ENCODE data around the gene RPL7A. TPM values are rescaled to one million over a fixed set of nuclear protein-coding genes. Genes with fewer than 3 reads are reported as not detected.

Gene RPL7A
- total and polyA plus RNA-seq, 2 of the 13 experiments (the other 11 are each of a cell fraction or from before 2014, with no cell fraction given) = 2,401 to 2,938 TPM

DNA sequence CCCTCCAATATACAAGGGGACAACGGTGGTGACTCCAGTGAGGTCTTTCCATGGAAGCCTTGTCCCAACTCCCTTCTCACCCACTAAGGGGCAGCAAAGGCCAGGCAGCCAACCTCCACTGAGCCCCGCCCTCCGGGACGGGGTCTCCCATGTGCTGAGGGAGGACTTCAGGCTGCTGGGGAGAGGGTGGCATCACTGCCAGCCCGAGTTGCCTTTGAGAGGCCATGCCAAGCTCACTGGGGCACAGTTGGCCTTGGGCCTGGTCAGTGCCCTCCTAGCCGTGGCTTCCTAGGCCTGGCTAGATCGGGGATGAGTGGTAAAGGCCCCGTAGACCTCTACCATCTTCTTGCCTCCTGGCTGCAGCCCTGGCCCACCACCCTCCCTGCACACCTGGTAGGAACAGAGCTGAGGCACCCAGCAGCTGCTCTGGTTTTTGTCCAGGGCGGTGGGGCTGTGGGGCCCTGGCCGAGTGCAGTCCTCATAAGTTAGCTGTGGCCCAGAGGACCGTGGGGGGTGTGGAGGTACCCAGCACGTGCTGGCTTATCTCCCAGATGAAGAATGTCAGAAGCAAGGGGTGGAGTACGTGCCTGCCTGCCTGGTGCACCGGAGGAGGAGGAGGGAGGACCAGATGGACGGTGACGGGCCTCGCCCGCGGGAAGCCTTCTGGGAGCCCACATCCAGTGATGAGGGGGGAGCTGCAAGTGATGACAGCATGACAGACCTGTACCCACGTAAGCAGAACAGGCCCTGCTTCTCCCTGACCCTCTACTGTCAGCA lies 11.6 kb downstream of the RPL7A start:
- H3K4me1 ChIP-seq (ENCODE audit: insufficient read depth, low read length) = peaks cover 60% of the 10 kb centered on the region
- H3K9ac ChIP-seq (ENCODE audit: insufficient read depth, low read depth, low read length) = no peak overlapping the region
- peaks cover 34% of the 10 kb centered on the region; the same call in 1 of the 2 replicates for H4K20me1 ChIP-seq (ENCODE audit: insufficient read depth, low read length)
- H2AFZ ChIP-seq (ENCODE audit: low read length) = no peak overlapping the region
- no peak overlapping the region for H3K4me2 ChIP-seq (ENCODE audit: low read depth, low read length)
- peak overlapping the region; percentile 50 for H3K27ac ChIP-seq (ENCODE audit: extremely low read length, insufficient read depth, low read length)
- CTCF ChIA-PET (ENCODE audit: low intra/inter-chr PET ratio, low total read pairs) = interaction anchor here (1.1 to 1.9 kb wide), 4 partner anchors 44 to 126 kb away, joined by 3 to 6 read pairs (median 4); partner anchors contain the start of gene ADAMTS13
- peaks cover 15% of the 10 kb centered on the region for H3K79me2 ChIP-seq (ENCODE audit: insufficient read depth, low read length)
- BruUV-seq (replicated peaks) = no TSS peak
- 95% methylated on average over 11 of the region's 20 CpGs for WGBS (ENCODE audit: low lambda C conversion rate)
- no peaks in the 10 kb centered on the region for H3K9me3 ChIP-seq (ENCODE audit: low read length)
- H3K36me3 ChIP-seq (replicated peaks in 1 of 2; ENCODE audit: control insufficient read depth in 1 of 2, insufficient read depth in 2 of 2, low read length in 2 of 2) = peaks cover 15 to 57% of the 10 kb centered on the region in 2 experiments; a peak in 4 of 5 replicates
- FAIRE-seq (no peak), DNase-seq (ENCODE audit: low spot score) (peak; percentile 49), ATAC-seq (peak; percentile 40)
- in situ Hi-C loops (cut with HindIII; ENCODE audit: extremely low pct_ligation_motif_present, low pct_unique_long_range_greater_than_20kb) = loop anchor here (5.0 kb wide), 2 partner anchors 48 to 128 kb away; no protein-coding TSS in a partner anchor
- POLR2A ChIA-PET = interaction anchor here (0.9 to 2.2 kb wide), 5 partner anchors 11 to 13 kb away, joined by 3 to 6 read pairs (median 4); partner anchors contain the start of genes MED22 and RPL7A
- H3K4me3 ChIP-seq (replicated peaks in 1 of 3; ENCODE audit: insufficient read depth in 1 of 3, low read depth in 2 of 3, low read length in 3 of 3) = no peak overlapping the region
- intact Hi-C loops (cut with micrococcal nuclease; ENCODE audit: unreplicated experiment) = loop anchor here (1.0 to 5.0 kb wide), 3 partner anchors 38 to 128 kb away; no protein-coding TSS in a partner anchor
- H3K27me3 ChIP-seq (ENCODE audit: control insufficient read depth in 1 of 2, insufficient read depth in 2 of 2, low read length in 2 of 2) = no peaks in the 10 kb centered on the region; a peak in 1 of 5 replicates
- TF ChIP-seq HMG20A (CRISPR knock-in tag; IDR thresholded peaks at IDR 0.05; ENCODE audit: borderline replicate concordance) (no peak), ZFP90 (CRISPR knock-in tag; IDR thresholded peaks at IDR 0.05; ENCODE audit: borderline replicate concordance) (no peak), BORCS8-MEF2B (CRISPR knock-in tag; IDR thresholded peaks at IDR 0.05) (no peak), AGO1 (IDR thresholded peaks at IDR 0.05; ENCODE audit: low read depth, low read length, poor library complexity, severe bottlenecking) (peak; percentile 76), ZNF337 (CRISPR knock-in tag; IDR thresholded peaks at IDR 0.05; ENCODE audit: borderline replicate concordance, low read depth) (no peak), ZBTB38 (CRISPR knock-in tag; IDR thresholded peaks at IDR 0.05) (no peak), NPAS2 (CRISPR knock-in tag; IDR thresholded peaks at IDR 0.05; ENCODE audit: borderline replicate concordance) (no peak), ZFP41 (CRISPR knock-in tag; IDR thresholded peaks at IDR 0.05; ENCODE audit: borderline replicate concordance) (no peak), HDAC2 (CRISPR knock-in tag; IDR thresholded peaks at IDR 0.05) (no peak), ZNF678 (CRISPR knock-in tag; IDR thresholded peaks at IDR 0.05) (no peak), ZMYM2 (CRISPR knock-in tag; IDR thresholded peaks at IDR 0.05) (no peak), MED13 (CRISPR knock-in tag; IDR thresholded peaks at IDR 0.05) (no peak), KDM1A (CRISPR knock-in tag; IDR thresholded peaks at IDR 0.05) (no peak)
- TF ChIP-seq, protein P1, sequence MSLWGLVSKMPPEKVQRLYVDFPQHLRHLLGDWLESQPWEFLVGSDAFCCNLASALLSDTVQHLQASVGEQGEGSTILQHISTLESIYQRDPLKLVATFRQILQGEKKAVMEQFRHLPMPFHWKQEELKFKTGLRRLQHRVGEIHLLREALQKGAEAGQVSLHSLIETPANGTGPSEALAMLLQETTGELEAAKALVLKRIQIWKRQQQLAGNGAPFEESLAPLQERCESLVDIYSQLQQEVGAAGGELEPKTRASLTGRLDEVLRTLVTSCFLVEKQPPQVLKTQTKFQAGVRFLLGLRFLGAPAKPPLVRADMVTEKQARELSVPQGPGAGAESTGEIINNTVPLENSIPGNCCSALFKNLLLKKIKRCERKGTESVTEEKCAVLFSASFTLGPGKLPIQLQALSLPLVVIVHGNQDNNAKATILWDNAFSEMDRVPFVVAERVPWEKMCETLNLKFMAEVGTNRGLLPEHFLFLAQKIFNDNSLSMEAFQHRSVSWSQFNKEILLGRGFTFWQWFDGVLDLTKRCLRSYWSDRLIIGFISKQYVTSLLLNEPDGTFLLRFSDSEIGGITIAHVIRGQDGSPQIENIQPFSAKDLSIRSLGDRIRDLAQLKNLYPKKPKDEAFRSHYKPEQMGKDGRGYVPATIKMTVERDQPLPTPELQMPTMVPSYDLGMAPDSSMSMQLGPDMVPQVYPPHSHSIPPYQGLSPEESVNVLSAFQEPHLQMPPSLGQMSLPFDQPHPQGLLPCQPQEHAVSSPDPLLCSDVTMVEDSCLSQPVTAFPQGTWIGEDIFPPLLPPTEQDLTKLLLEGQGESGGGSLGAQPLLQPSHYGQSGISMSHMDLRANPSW (CRISPR knock-in tag; IDR thresholded peaks at IDR 0.05; ENCODE audit: borderline replicate concordance) = no peak
- TF ChIP-seq, protein P2, sequence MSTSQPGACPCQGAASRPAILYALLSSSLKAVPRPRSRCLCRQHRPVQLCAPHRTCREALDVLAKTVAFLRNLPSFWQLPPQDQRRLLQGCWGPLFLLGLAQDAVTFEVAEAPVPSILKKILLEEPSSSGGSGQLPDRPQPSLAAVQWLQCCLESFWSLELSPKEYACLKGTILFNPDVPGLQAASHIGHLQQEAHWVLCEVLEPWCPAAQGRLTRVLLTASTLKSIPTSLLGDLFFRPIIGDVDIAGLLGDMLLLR (CRISPR knock-in tag; IDR thresholded peaks at IDR 0.05) = no peak
- TF ChIP-seq, protein P3, sequence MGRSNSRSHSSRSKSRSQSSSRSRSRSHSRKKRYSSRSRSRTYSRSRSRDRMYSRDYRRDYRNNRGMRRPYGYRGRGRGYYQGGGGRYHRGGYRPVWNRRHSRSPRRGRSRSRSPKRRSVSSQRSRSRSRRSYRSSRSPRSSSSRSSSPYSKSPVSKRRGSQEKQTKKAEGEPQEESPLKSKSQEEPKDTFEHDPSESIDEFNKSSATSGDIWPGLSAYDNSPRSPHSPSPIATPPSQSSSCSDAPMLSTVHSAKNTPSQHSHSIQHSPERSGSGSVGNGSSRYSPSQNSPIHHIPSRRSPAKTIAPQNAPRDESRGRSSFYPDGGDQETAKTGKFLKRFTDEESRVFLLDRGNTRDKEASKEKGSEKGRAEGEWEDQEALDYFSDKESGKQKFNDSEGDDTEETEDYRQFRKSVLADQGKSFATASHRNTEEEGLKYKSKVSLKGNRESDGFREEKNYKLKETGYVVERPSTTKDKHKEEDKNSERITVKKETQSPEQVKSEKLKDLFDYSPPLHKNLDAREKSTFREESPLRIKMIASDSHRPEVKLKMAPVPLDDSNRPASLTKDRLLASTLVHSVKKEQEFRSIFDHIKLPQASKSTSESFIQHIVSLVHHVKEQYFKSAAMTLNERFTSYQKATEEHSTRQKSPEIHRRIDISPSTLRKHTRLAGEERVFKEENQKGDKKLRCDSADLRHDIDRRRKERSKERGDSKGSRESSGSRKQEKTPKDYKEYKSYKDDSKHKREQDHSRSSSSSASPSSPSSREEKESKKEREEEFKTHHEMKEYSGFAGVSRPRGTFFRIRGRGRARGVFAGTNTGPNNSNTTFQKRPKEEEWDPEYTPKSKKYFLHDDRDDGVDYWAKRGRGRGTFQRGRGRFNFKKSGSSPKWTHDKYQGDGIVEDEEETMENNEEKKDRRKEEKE (IDR thresholded peaks at IDR 0.05) = no peak
- TF ChIP-seq, protein P4, sequence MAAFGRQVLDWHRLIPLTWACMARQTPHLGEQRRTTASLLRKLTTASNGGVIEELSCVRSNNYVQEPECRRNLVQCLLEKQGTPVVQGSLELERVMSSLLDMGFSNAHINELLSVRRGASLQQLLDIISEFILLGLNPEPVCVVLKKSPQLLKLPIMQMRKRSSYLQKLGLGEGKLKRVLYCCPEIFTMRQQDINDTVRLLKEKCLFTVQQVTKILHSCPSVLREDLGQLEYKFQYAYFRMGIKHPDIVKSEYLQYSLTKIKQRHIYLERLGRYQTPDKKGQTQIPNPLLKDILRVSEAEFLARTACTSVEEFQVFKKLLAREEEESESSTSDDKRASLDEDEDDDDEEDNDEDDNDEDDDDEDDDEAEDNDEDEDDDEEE (CRISPR knock-in tag; IDR thresholded peaks at IDR 0.05) = no peak

Data from HepG2 (cell line).